GM21717 (cell line): Measurements from ENCODE around the gene GYG2.
"Not testable (repeated sequence)": the region's sequence is repeated elsewhere in the genome, so short reads cannot be mapped to it uniquely, and the experiment has no call there.

Experiments used
- ATAC-seq: cut with Tn5 transposase; IDR thresholded peaks from one replicate; pipeline ENCODE4 v1.9.1; 2021; ENCODE audit warnings: mild to moderate bottlenecking, moderate library complexity; ENCODE audit not compliant: unreplicated experiment

Gene GYG2

GRCh38 chrX:2828344-2828958 is at the start of gene GYG2:
Gene GYG2 (plus strand): TSS chrX:2828930. CDS start chrX:2830189, 1,259 bp downstream.
- no peak for ATAC-seq

- not testable (repeated sequence) for ATAC-seq
These were observed 48.1 kb upstream of the GYG2 start for GRCh38 chrX:2780472-2781225.

GRCh38 chrX:2781226-2781571 is 47.5 kb upstream of the GYG2 start:
- ATAC-seq: no peak

- no peak for ATAC-seq
These were observed 47.0 kb upstream of the GYG2 start for GRCh38 chrX:2781698-2782097.

GRCh38 chrX:2782171-2782570 is 46.6 kb upstream of the GYG2 start:
- ATAC-seq: no peak

- no peak for ATAC-seq
These were observed 46.0 kb upstream of the GYG2 start for GRCh38 chrX:2782778-2783177.

- ATAC-seq: no peak
These were observed 44.7 kb upstream of the GYG2 start for GRCh38 chrX:2784026-2784425.

GRCh38 chrX:2785538-2785937 is 43.2 kb upstream of the GYG2 start:
- ATAC-seq: no peak

GRCh38 chrX:2788980-2789379 is 39.8 kb upstream of the GYG2 start:
- no peak for ATAC-seq

GRCh38 chrX:2789569-2789968 is 39.2 kb upstream of the GYG2 start:
- ATAC-seq: no peak

GRCh38 chrX:2793752-2794151 is 35.0 kb upstream of the GYG2 start:
- ATAC-seq: no peak

GRCh38 chrX:2794336-2794735 is 34.4 kb upstream of the GYG2 start:
- ATAC-seq: no peak

GRCh38 chrX:2796808-2797207 is 31.9 kb upstream of the GYG2 start:
- ATAC-seq: not testable (repeated sequence)

GRCh38 chrX:2799369-2799768 is 29.4 kb upstream of the GYG2 start:
- ATAC-seq: no peak

- not testable (repeated sequence) for ATAC-seq
These were observed 28.8 kb upstream of the GYG2 start for GRCh38 chrX:2799980-2800379.

GRCh38 chrX:2801223-2801622 is 27.5 kb upstream of the GYG2 start:
- ATAC-seq: no peak

GRCh38 chrX:2802376-2803090 is 26.2 kb upstream of the GYG2 start:
- ATAC-seq: not testable (repeated sequence)

- not testable (repeated sequence) for ATAC-seq
These were observed 25.2 kb upstream of the GYG2 start for GRCh38 chrX:2803486-2803885.

GRCh38 chrX:2804106-2804843 is 24.5 kb upstream of the GYG2 start:
- not testable (repeated sequence) for ATAC-seq

GRCh38 chrX:2804858-2805257 is 23.9 kb upstream of the GYG2 start:
- not testable (repeated sequence) for ATAC-seq

GRCh38 chrX:2811271-2811670 is 17.5 kb upstream of the GYG2 start:
- no peak for ATAC-seq
